Adipocyte (in vitro differentiated cells): ENCODE measurements around the gene UBC.

Experiments
- DNase-seq: peaks from one replicate; pipeline ENCODE4 v3.0.0-alpha.2; 2015; ENCODE audit warnings: low read depth
- H3K27me3 ChIP-seq: replicated peaks from 2 replicates; pipeline ENCODE4 v1.7.0; 2013; ENCODE audit warnings: mild to moderate bottlenecking, low read length, moderate library complexity; ENCODE audit not compliant: control insufficient read depth, insufficient read depth
- H3K36me3 ChIP-seq: 2 replicates; pipeline ENCODE4 v1.7.0; 2013; ENCODE audit warnings: low read length, mild to moderate bottlenecking, moderate library complexity; ENCODE audit not compliant: control insufficient read depth, insufficient read depth, severe bottlenecking
- H3K4me1 ChIP-seq: 2 replicates; pipeline ENCODE4 v1.7.0; 2013; ENCODE audit warnings: mild to moderate bottlenecking, low read length, moderate library complexity; ENCODE audit not compliant: control insufficient read depth, insufficient read depth
- H3K4me3 ChIP-seq: 2 replicates; pipeline ENCODE4 v1.7.0; 2013; ENCODE audit warnings: mild to moderate bottlenecking, low read length, moderate library complexity
- H3K9ac ChIP-seq: 2 replicates; pipeline ENCODE4 v1.7.0; 2013; ENCODE audit warnings: mild to moderate bottlenecking, low read length, moderate library complexity
- H3K9me3 ChIP-seq: 2 replicates; pipeline ENCODE4 v1.7.0; 2013; ENCODE audit warnings: mild to moderate bottlenecking, low read length, moderate library complexity; ENCODE audit not compliant: control insufficient read depth

The UBC gene

GRCh38 chr12:124914392-124915238 is at the start of gene UBC:
TSS of gene UBC (minus strand) at chr12:124914650. CDS start at chr12:124913771, 879 bp downstream.
- Histone ChIP-seq H3K4me1 (peaks cover 47% of the 10 kb centered on the region), H3K36me3 (peaks cover 29% of the 10 kb centered on the region), H3K4me3 (peak within 1 kb of the TSS; percentile 99), H3K9me3 (no peaks in the 10 kb centered on the region), H3K9ac (peak within 1 kb of the TSS; percentile 100), H3K27me3 (no peaks in the 10 kb centered on the region)
- peak; percentile 96 for DNase-seq

GRCh38 chr12:124963211-124963610 is 48.8 kb upstream of the UBC start:
- Histone ChIP-seq H3K27me3 (no peaks in the 10 kb centered on the region), H3K4me1 (no peaks in the 10 kb centered on the region), H3K36me3 (peaks cover 51% of the 10 kb centered on the region), H3K4me3 (no peak overlapping the region), H3K9ac (no peak overlapping the region), H3K9me3 (no peaks in the 10 kb centered on the region)
- DNase-seq = no peak

DNA sequence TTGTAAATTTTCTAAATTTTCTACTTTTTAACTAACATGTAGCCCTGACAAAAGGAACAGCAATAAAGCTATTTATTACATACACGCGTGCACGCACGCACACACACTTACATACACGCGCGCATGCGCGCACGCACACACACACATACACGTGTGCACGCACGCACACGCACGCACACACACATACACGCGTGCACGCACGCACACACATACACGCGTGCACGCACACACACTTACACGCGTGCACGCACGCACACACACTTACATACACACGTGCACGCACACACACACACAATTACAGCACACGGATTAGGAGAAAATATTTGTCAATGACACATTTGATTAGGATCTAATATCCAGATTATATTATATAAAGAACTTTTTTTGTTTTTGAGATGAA is 46.6 kb upstream of the UBC start:
- H3K27me3 ChIP-seq = no peaks in the 10 kb centered on the region
- H3K9ac ChIP-seq = no peak overlapping the region
- H3K4me3 ChIP-seq = no peak overlapping the region
- H3K9me3 ChIP-seq = no peaks in the 10 kb centered on the region
- no peak for DNase-seq
- no peaks in the 10 kb centered on the region for H3K4me1 ChIP-seq
- peaks cover 50% of the 10 kb centered on the region for H3K36me3 ChIP-seq

DNA sequence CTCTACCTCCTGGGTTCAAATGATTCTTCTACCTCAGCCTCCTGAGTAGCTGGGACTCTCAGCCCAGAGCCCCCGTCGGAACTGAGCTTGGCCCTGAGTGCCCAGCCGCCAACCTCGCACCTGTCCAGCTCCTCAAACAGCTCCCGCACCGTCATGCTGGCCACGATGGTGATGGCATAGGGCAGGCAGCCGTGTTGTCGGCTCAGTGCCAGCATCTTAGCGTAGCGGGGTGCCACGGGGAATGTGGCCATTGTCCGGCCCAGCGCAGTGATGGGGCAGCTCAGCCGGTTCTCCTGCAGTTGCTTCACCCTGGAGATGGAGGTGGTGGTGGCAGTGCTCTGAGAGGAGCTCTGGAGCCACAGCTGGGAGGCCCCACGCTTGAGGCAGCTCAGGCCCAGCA is 42.1 kb upstream of the UBC start:
- no peak for DNase-seq
- H3K9ac ChIP-seq = no peak overlapping the region
- no peaks in the 10 kb centered on the region for H3K4me1 ChIP-seq
- no peak overlapping the region for H3K4me3 ChIP-seq
- H3K36me3 ChIP-seq = peaks cover 58% of the 10 kb centered on the region
- no peaks in the 10 kb centered on the region for H3K27me3 ChIP-seq
- H3K9me3 ChIP-seq = no peaks in the 10 kb centered on the region

DNA sequence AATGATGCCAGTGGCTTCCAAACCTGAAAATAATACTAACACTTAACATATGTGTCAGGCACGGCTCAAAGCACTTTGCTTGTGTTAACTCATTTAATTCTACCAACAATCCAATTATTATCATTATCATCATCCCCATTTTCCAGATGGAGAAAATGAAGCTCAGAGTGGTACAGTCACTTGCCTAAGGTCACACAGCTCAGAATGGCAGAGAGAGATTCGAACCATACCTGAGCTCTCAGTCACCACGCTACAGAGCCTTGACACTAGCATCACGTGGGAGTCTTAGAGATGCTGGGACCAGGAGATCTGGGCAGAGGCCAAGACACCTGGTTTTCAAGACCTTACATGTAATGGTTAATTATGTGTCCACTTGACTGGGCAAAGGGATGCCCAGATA is 40.3 kb upstream of the UBC start:
- H3K9ac ChIP-seq = no peak overlapping the region
- H3K36me3 ChIP-seq = peaks cover 67% of the 10 kb centered on the region
- no peaks in the 10 kb centered on the region for H3K4me1 ChIP-seq
- H3K27me3 ChIP-seq = no peaks in the 10 kb centered on the region
- no peaks in the 10 kb centered on the region for H3K9me3 ChIP-seq
- H3K4me3 ChIP-seq = no peak overlapping the region
- no peak for DNase-seq

DNA sequence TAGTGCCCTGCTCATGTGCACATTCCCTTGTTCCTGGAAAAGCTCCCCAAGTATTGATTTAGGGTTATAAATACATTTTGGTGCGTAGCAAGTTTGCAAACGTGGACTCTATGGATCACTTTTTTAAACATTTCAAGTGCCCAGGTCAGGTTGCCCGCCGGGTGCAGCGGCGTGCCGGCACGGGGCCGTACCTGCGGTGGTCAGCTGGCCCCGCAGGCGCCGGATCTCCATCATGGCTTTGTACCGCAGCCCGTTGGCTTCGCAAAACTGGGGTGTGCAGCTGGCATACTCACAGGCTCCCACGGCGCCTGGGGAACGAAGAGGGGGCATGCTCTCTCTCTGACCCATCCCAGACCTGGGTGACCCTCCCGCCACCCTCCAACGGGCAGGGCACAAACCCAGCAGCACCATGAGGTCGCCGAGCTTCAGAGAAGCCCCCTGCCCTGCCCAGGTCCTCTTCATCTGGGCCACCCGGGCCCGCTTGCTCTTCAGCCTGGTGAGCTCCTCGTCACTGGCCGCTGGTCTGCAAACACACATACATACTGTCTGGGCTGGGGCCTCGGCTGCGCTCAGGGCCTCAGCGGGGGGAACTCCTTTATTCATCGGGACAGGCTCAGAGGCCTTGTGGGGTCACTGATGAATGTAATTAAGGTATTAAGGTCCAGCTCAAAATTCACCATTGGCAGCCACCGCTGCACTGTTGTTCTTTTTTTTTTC is 39.4 kb upstream of the UBC start:
- peaks cover 70% of the 10 kb centered on the region for H3K36me3 ChIP-seq
- no peaks in the 10 kb centered on the region for H3K9me3 ChIP-seq

GRCh38 chr12:124952801-124953200 is 38.4 kb upstream of the UBC start:
- H3K36me3 ChIP-seq = peaks cover 68% of the 10 kb centered on the region
- no peak for DNase-seq
- H3K9ac ChIP-seq = no peak overlapping the region
- no peaks in the 10 kb centered on the region for H3K27me3 ChIP-seq
- H3K4me3 ChIP-seq = no peak overlapping the region
- no peaks in the 10 kb centered on the region for H3K9me3 ChIP-seq
- H3K4me1 ChIP-seq = no peaks in the 10 kb centered on the region

More for the DNA sequence above, 39.4 kb upstream of the UBC start:
- Histone ChIP-seq H3K4me3 (no peak overlapping the region), H3K4me1 (no peaks in the 10 kb centered on the region), H3K9ac (no peak overlapping the region), H3K27me3 (no peaks in the 10 kb centered on the region)
- no peak for DNase-seq

- Histone ChIP-seq H3K9me3 (no peaks in the 10 kb centered on the region), H3K27me3 (no peaks in the 10 kb centered on the region), H3K4me3 (no peak overlapping the region), H3K36me3 (peaks cover 71% of the 10 kb centered on the region), H3K9ac (no peak overlapping the region), H3K4me1 (no peaks in the 10 kb centered on the region)
- DNase-seq = no peak
These were observed 37.8 kb upstream of the UBC start for GRCh38 chr12:124952295-124952694.

DNA sequence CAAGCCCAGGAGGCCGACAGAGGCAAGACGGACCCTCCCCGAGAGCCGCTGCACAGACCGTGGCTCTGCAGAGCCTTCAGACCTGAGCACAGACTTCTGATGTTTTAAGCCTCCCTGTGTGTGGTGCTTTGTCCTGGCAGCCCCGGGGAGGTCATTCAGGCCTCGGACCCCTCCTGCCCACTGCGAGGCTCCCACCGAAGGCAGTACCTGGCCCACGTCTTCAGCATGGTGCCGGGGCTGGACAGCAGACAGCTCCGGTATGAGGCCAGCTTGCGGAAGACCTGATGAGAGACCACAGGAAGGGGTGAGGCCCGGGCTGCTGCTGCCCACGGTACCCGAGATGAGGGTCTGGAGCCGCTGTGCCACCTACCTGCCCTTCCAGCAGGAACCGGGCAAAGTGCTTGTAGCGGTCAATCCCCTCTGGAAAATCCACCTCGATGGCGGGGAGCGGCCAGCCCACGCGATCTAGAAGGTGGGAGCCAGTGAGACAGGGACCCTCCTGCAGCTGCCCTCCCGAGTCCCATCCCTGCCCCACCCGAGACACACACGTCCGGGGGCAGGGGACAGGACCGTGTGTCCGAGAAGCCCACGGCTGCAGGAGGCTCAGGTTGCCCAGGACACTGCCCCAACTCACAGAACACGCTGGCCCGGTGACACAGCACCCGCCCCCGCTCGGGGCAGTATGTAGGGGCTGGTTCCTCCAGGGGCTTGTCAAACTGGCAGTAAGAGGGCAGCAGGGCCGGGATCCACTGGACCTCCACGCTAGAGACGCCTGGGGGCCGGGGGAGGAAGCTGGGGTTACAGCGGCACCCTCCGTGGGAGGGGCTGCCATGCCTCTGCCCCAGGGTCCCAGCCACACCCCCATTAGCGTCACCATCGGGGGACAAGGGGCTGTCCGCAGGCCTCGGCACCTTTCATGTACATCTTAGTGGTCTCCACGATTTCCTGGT is 35.6 kb upstream of the UBC start:
- Histone ChIP-seq H3K36me3 (peaks cover 59% of the 10 kb centered on the region), H3K9me3 (no peaks in the 10 kb centered on the region), H3K9ac (no peak overlapping the region), H3K27me3 (no peaks in the 10 kb centered on the region), H3K4me3 (no peak overlapping the region), H3K4me1 (no peaks in the 10 kb centered on the region)
- DNase-seq = no peak

- Histone ChIP-seq H3K9ac (no peak overlapping the region), H3K4me3 (no peak overlapping the region), H3K9me3 (no peaks in the 10 kb centered on the region), H3K4me1 (no peaks in the 10 kb centered on the region), H3K27me3 (no peaks in the 10 kb centered on the region), H3K36me3 (peaks cover 53% of the 10 kb centered on the region)
- no peak for DNase-seq
These were observed 34.6 kb upstream of the UBC start for GRCh38 chr12:124949066-124949465.
